Measurements from ENCODE around the gene CEACAM18.
"Not testable (repeated sequence)": the region's sequence is repeated elsewhere in the genome, so short reads cannot be mapped to it uniquely, and the experiment has no call there.

Gene CEACAM18

GRCh38 chr19:51500931-51501330, 22.6 kb downstream of the CEACAM18 start:
- not testable (repeated sequence) for DNase-seq

- no peak for DNase-seq
Observed at GRCh38 chr19:51501594-51502263, 23.4 kb downstream of the CEACAM18 start, which contains the start of gene SIGLEC12. Gene SIGLEC12, minus strand, starts transcription at chr19:51501800. Its CDS starts 67 bp downstream, at chr19:51501733.

GRCh38 chr19:51503286-51503817, 25.0 kb downstream of the CEACAM18 start:
- no peak for DNase-seq

GRCh38 chr19:51503896-51504295, 25.6 kb downstream of the CEACAM18 start:
- no peak for DNase-seq

- no peak for DNase-seq
Observed at GRCh38 chr19:51505904-51506303, 27.6 kb downstream of the CEACAM18 start.

GRCh38 chr19:51507192-51507591, 28.9 kb downstream of the CEACAM18 start:
- no peak for DNase-seq

- no peak for DNase-seq
Observed at GRCh38 chr19:51507640-51508058, 29.3 kb downstream of the CEACAM18 start.

GRCh38 chr19:51508059-51508733, 29.9 kb downstream of the CEACAM18 start:
- no peak for DNase-seq

GRCh38 chr19:51509823-51510660, 31.7 kb downstream of the CEACAM18 start:
- DNase-seq, result no peak

GRCh38 chr19:51511353-51511752, 33.0 kb downstream of the CEACAM18 start:
- DNase-seq, result no peak

- DNase-seq, result no peak
Observed at GRCh38 chr19:51513968-51514367, 35.6 kb downstream of the CEACAM18 start.

- DNase-seq, result peak in 1 of 4 experiments; percentile 2
Observed at GRCh38 chr19:51514866-51515481, 36.6 kb downstream of the CEACAM18 start.

- DNase-seq, result no peak
Observed at GRCh38 chr19:51520728-51521127, 42.4 kb downstream of the CEACAM18 start.

- no peak for DNase-seq
Observed at GRCh38 chr19:51521357-51521756, 43.0 kb downstream of the CEACAM18 start.

GRCh38 chr19:51521781-51522180, 43.4 kb downstream of the CEACAM18 start:
- no peak for DNase-seq

- no peak for DNase-seq
Observed at GRCh38 chr19:51524666-51525264, 46.4 kb downstream of the CEACAM18 start.

GRCh38 chr19:51525651-51526050, 47.3 kb downstream of the CEACAM18 start:
- no peak for DNase-seq

GRCh38 chr19:51529301-51529700, 51.0 kb downstream of the CEACAM18 start:
- DNase-seq, result no peak

GRCh38 chr19:51530616-51531015, 52.3 kb downstream of the CEACAM18 start:
- DNase-seq, result no peak

GRCh38 chr19:51531349-51532315, 53.3 kb downstream of the CEACAM18 start, which contains the start of gene SIGLEC6:
Gene SIGLEC6, minus strand, starts transcription at chr19:51531670. Its CDS starts 22 bp downstream, at chr19:51531648.
- no peak for DNase-seq

GRCh38 chr19:51535535-51535934, 57.2 kb downstream of the CEACAM18 start:
- no peak for DNase-seq

Data from activated naive CD4-positive, alpha-beta T cell (primary cell).